LHCN-M2 (cell line): ENCODE data around the gene TICAM2. TPM values are rescaled to one million over a fixed set of nuclear protein-coding genes. Genes with fewer than 3 reads are reported as not detected.

Source experiments
- DNase-seq: peaks from one replicate; pipeline ENCODE4 v3.0.0-alpha.2; 2012; ENCODE audit warnings: low read depth
- total RNA-seq: library from RNA; depleted of rRNA; stranded (reverse); fragments of >200 nt; gene quantifications from 2 replicates; pipeline ENCODE4 v1.2.3, GENCODE V29; 2014

The TICAM2 gene
- total RNA-seq, 1 experiment from 2014 or later = 7.5 TPM

GRCh38 chr5:115571441-115571878, 30.8 kb downstream of the TICAM2 start:
- DNase-seq = no peak

- DNase-seq = no peak
Observed at GRCh38 chr5:115568668-115569067, 33.6 kb downstream of the TICAM2 start.

- no peak for DNase-seq
Observed at GRCh38 chr5:115565233-115565632, 37.0 kb downstream of the TICAM2 start.

GRCh38 chr5:115561176-115561575, 41.1 kb downstream of the TICAM2 start:
- no peak for DNase-seq

GRCh38 chr5:115559524-115559923, 42.8 kb downstream of the TICAM2 start:
- peak; percentile 65 for DNase-seq

- peak; percentile 66 for DNase-seq
Observed at GRCh38 chr5:115558388-115558956, 43.8 kb downstream of the TICAM2 start.

GRCh38 chr5:115557667-115558387, 44.5 kb downstream of the TICAM2 start:
- no peak for DNase-seq

- DNase-seq = no peak
Observed at GRCh38 chr5:115556276-115556675, 46.0 kb downstream of the TICAM2 start.

- DNase-seq = no peak
Observed at GRCh38 chr5:115555084-115555633, 47.1 kb downstream of the TICAM2 start.

GRCh38 chr5:115553082-115553481, 49.2 kb downstream of the TICAM2 start:
- DNase-seq = no peak

- DNase-seq = no peak
Observed at GRCh38 chr5:115551415-115551814, 50.9 kb downstream of the TICAM2 start.

- peak; percentile 36 for DNase-seq
Observed at GRCh38 chr5:115549154-115549553, 53.1 kb downstream of the TICAM2 start.

- no peak for DNase-seq
Observed at GRCh38 chr5:115548683-115549082, 53.6 kb downstream of the TICAM2 start.

GRCh38 chr5:115545351-115545882, 56.9 kb downstream of the TICAM2 start:
- no peak for DNase-seq

GRCh38 chr5:115544436-115545350, 57.6 kb downstream of the TICAM2 start, which contains the start of gene FEM1C:
FEM1C (minus strand) TSS chr5:115544775; CDS start chr5:115543493, 1,282 bp downstream.
- DNase-seq = peak; percentile 96

GRCh38 chr5:115544043-115544435, 58.2 kb downstream of the TICAM2 start:
- peak; percentile 59 for DNase-seq

GRCh38 chr5:115543365-115544042, 58.8 kb downstream of the TICAM2 start:
- DNase-seq = peak; percentile 17

GRCh38 chr5:115542651-115543364, 59.5 kb downstream of the TICAM2 start:
- DNase-seq = no peak

GRCh38 chr5:115542086-115542485, 60.2 kb downstream of the TICAM2 start:
- peak; percentile 15 for DNase-seq

GRCh38 chr5:115541611-115542010, 60.7 kb downstream of the TICAM2 start:
- peak; percentile 18 for DNase-seq
